ENCODE results near the gene MTHFD1. TPM values are rescaled to one million over a fixed set of nuclear protein-coding genes. Genes with fewer than 3 reads are reported as not detected.

The MTHFD1 gene
- total RNA-seq, 1 donor from 2014 or later: 108 TPM

GRCh38 chr14:64504897-64505794, 117.0 kb downstream of the MTHFD1 start:
- peak overlapping the region; percentile 93 for H3K4me3 Mint-ChIP-seq
- TF ChIP-seq, protein P1, sequence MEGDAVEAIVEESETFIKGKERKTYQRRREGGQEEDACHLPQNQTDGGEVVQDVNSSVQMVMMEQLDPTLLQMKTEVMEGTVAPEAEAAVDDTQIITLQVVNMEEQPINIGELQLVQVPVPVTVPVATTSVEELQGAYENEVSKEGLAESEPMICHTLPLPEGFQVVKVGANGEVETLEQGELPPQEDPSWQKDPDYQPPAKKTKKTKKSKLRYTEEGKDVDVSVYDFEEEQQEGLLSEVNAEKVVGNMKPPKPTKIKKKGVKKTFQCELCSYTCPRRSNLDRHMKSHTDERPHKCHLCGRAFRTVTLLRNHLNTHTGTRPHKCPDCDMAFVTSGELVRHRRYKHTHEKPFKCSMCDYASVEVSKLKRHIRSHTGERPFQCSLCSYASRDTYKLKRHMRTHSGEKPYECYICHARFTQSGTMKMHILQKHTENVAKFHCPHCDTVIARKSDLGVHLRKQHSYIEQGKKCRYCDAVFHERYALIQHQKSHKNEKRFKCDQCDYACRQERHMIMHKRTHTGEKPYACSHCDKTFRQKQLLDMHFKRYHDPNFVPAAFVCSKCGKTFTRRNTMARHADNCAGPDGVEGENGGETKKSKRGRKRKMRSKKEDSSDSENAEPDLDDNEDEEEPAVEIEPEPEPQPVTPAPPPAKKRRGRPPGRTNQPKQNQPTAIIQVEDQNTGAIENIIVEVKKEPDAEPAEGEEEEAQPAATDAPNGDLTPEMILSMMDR (conservative IDR thresholded peaks at IDR 0.05): no peak
- H3K9me3 Mint-ChIP-seq: no peaks in the 10 kb centered on the region
- no peaks in the 10 kb centered on the region for H3K27me3 Mint-ChIP-seq
- H3K4me1 Mint-ChIP-seq (ENCODE audit: unreplicated experiment): peaks cover 56% of the 10 kb centered on the region
- peak; percentile 86 for DNase-seq (ENCODE audit: extremely low spot score, unreplicated experiment)
- H3K36me3 Mint-ChIP-seq: peaks cover 3% of the 10 kb centered on the region
- H3K27ac Mint-ChIP-seq: peak overlapping the region; percentile 95

DNA sequence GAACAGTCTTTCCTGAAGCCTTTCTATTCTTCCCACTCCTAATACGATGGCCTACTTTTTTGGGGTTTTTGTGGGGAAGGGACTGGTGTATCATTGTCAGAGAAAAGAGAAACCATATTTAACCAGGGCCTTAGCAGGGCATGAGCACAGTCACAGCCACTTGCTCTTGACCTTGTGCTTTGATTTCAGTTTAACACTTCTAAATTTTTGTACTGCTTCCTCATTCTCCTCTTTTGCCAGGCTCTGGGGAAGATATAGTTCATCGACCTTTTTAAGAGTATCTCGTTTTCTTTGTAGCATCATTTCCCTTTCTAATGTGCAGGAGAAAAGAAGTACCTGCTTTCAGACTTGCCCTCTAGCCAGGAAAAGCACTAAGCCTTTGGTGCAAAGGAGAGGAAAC, 118.6 kb downstream of the MTHFD1 start:
- no peaks in the 10 kb centered on the region for H3K9me3 Mint-ChIP-seq
- TF ChIP-seq, protein P1 (conservative IDR thresholded peaks at IDR 0.05): no peak
- no peaks in the 10 kb centered on the region for H3K27me3 Mint-ChIP-seq
- no peak for DNase-seq (ENCODE audit: extremely low spot score, unreplicated experiment)
- H3K4me3 Mint-ChIP-seq: peak overlapping the region; percentile 93
- H3K27ac Mint-ChIP-seq: peak overlapping the region; percentile 74
- H3K36me3 Mint-ChIP-seq: peaks cover 3% of the 10 kb centered on the region
- H3K4me1 Mint-ChIP-seq (ENCODE audit: unreplicated experiment): peaks cover 63% of the 10 kb centered on the region

- peaks cover 3% of the 10 kb centered on the region for H3K36me3 Mint-ChIP-seq
- H3K4me3 Mint-ChIP-seq: peak overlapping the region; percentile 93
- H3K9me3 Mint-ChIP-seq: no peaks in the 10 kb centered on the region
- DNase-seq (ENCODE audit: extremely low spot score, unreplicated experiment): no peak
- no peaks in the 10 kb centered on the region for H3K27me3 Mint-ChIP-seq
- TF ChIP-seq, protein P1 (conservative IDR thresholded peaks at IDR 0.05): no peak
- peak overlapping the region; percentile 56 for H3K27ac Mint-ChIP-seq
- peaks cover 54% of the 10 kb centered on the region for H3K4me1 Mint-ChIP-seq (ENCODE audit: unreplicated experiment)
Observed at GRCh38 chr14:64507376-64508156, 119.4 kb downstream of the MTHFD1 start.

DNA sequence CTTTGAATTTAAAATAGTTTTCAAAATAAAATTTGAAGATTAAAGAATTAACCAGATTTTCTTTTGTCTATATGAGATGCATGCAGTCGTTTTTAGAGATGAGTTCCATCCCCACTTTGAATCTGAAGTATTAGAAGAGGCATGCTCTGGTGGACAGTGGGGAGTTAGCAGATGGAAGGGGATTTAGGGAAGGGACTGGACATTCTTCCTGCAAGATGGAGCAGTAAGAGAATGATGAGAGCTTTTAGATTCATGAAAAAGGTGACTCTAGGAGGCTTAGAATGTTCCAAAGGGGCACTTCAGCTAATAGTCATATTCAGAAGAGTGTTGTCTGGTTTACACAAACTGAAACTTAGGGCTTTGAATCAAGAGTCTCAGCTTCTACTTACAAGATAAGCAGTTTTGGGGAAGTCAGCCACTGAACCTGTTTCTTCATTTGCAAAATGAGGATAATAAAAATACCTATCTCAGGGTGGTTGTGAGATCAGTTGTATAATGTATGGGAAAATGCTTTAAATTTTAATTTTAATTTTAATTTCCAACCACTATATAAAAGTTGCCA, 120.1 kb downstream of the MTHFD1 start:
- DNase-seq (ENCODE audit: extremely low spot score, unreplicated experiment): no peak
- Mint-ChIP-seq H3K27me3 (no peaks in the 10 kb centered on the region), H3K9me3 (no peaks in the 10 kb centered on the region), H3K4me3 (no peak overlapping the region), H3K4me1 (ENCODE audit: unreplicated experiment) (peaks cover 50% of the 10 kb centered on the region), H3K36me3 (peaks cover 3% of the 10 kb centered on the region), H3K27ac (no peak overlapping the region)
- TF ChIP-seq, protein P1 (conservative IDR thresholded peaks at IDR 0.05): no peak

- no peaks in the 10 kb centered on the region for H3K27me3 Mint-ChIP-seq
- H3K4me3 Mint-ChIP-seq: no peak overlapping the region
- H3K4me1 Mint-ChIP-seq (ENCODE audit: unreplicated experiment): peaks cover 50% of the 10 kb centered on the region
- TF ChIP-seq, protein P1 (conservative IDR thresholded peaks at IDR 0.05): no peak
- peaks cover 6% of the 10 kb centered on the region for H3K36me3 Mint-ChIP-seq
- no peaks in the 10 kb centered on the region for H3K9me3 Mint-ChIP-seq
- peak overlapping the region; percentile 30 for H3K27ac Mint-ChIP-seq
- DNase-seq (ENCODE audit: extremely low spot score, unreplicated experiment): no peak
Observed at GRCh38 chr14:64509036-64509435, 120.9 kb downstream of the MTHFD1 start.

Other genes with a start within 250 kb of the MTHFD1 start
- gene ESR2, start 94.0 kb upstream of the MTHFD1 start, total RNA-seq (ENCODE audit: low replicate concordance): 0.19 and 0.53 TPM in 2 replicates
- 0.52 and 1.4 TPM in 2 replicates for gene AKAP5, start 77.1 kb downstream of the MTHFD1 start, total RNA-seq (ENCODE audit: low replicate concordance)
- gene ZBTB25, start 115.5 kb downstream of the MTHFD1 start, total RNA-seq (ENCODE audit: low replicate concordance): 7.6 and 11.3 TPM in 2 replicates
- 33.5 and 43.2 TPM in 2 replicates for gene ZBTB1, start 116.4 kb downstream of the MTHFD1 start, total RNA-seq (ENCODE audit: low replicate concordance)
- gene HSPA2, start 152.4 kb downstream of the MTHFD1 start, total RNA-seq (ENCODE audit: low replicate concordance): 1.5 and 1.9 TPM in 2 replicates
- 0.57 and 0.70 TPM in 2 replicates for gene PPP1R36, start 161.6 kb downstream of the MTHFD1 start, total RNA-seq (ENCODE audit: low replicate concordance)

All from type B pancreatic cell (in vitro differentiated cells).